ENCODE results near the gene ATXN1. TPM values are rescaled to one million over a fixed set of nuclear protein-coding genes. Genes with fewer than 3 reads are reported as not detected.

ATXN1 gene
- total and polyA plus RNA-seq, 2 of the 8 experiments (the other 6 are each of a cell fraction or from before 2014, with no cell fraction given) = 1.6 to 4.0 TPM

DNA sequence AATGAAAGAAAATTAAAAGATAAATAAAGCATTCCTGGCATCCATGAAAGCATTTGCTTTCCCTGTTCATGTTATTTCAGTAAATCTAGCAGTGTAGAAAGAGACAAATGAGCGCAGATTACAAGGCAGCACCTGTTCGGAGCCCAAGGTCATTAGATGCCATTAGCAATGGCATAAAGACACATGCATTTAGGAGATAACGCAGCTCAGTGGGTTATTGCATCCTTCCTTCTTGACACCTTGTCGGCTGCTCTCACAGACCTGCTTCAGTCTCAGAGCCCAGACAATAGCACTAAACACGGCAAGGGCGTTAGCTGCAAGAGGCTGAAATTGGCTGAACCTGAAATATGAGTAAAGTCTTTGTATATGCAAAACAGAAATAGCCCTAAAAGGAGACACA, 140.3 kb downstream of the ATXN1 start:
- no peak overlapping the region for H2BK5ac ChIP-seq (ENCODE audit: low read depth, low read length)
- H2AK5ac ChIP-seq (ENCODE audit: low read depth, low read length) = no peak overlapping the region
- no peak overlapping the region for H3K4me2 ChIP-seq (ENCODE audit: insufficient read depth in 1 of 2, low read depth in 2 of 2, low read length in 2 of 2)
- no peak overlapping the region for H2BK15ac ChIP-seq (ENCODE audit: low read length)
- H3K9me3 ChIP-seq (ENCODE audit: insufficient read depth in 2 of 2, low read depth in 1 of 2, low read length in 1 of 2) = no peaks in the 10 kb centered on the region
- no peak overlapping the region for H3K23ac ChIP-seq (ENCODE audit: insufficient read length)
- no peaks in the 10 kb centered on the region for H3K36me3 ChIP-seq (ENCODE audit: control insufficient read depth in 2 of 4, insufficient read depth in 4 of 4, low read length in 3 of 4)
- H4K20me1 ChIP-seq (replicated peaks in 1 of 2; ENCODE audit: control insufficient read depth in 1 of 2, insufficient read depth in 2 of 2, low read length in 2 of 2) = no peaks in the 10 kb centered on the region
- H2BK20ac ChIP-seq (ENCODE audit: low read length) = no peak overlapping the region
- no peak overlapping the region for H3K56ac ChIP-seq (replicated peaks; ENCODE audit: insufficient read length, low read depth, low read length)
- H2BK12ac ChIP-seq (ENCODE audit: low read depth, low read length) = no peak overlapping the region
- no peak overlapping the region for H4K5ac ChIP-seq (ENCODE audit: insufficient read length, low read depth, low read length)
- ChIA-PET CTCF (ENCODE audit: partially characterized antibody) (no interaction called here), POLR2A (ENCODE audit: partially characterized antibody) (interaction anchor here (0.8 kb wide), 1 partner anchor 15 kb away, joined by 3 read pairs; no protein-coding TSS in a partner anchor)
- no peak for DNase-seq (ENCODE audit: low read depth in 1 of 2, low spot score in 2 of 2)
- 65% methylated on average over 6 of the region's 6 CpGs; no CpG with 5 or more reads in 1 of the 2 experiments for WGBS, 2 experiments (ENCODE audit: extremely low coverage in 1 of 2, insufficient coverage in 1 of 2, insufficient read length in 1 of 2, insufficient replicate concordance in 2 of 2, low coverage in 1 of 2, low lambda C conversion rate in 2 of 2, missing lambda C conversion rate in 1 of 2)
- no peaks in the 10 kb centered on the region for H3K23me2 ChIP-seq (ENCODE audit: low read depth, low read length)
- H3K27me3 ChIP-seq (replicated peaks in 1 of 4; ENCODE audit: control insufficient read depth in 3 of 4, extremely low read depth in 1 of 4, insufficient read depth in 3 of 4, low read length in 3 of 4) = no peaks in the 10 kb centered on the region
- no peak overlapping the region for H2BK120ac ChIP-seq (replicated peaks; ENCODE audit: low read depth, low read length)
- H3K4me1 ChIP-seq (replicated peaks in 1 of 4; ENCODE audit: control insufficient read depth in 3 of 4, insufficient read depth in 4 of 4, low read length in 3 of 4) = no peaks in the 10 kb centered on the region
- TF ChIP-seq JUN (IDR thresholded peaks at IDR 0.05; ENCODE audit: low read depth, low read length) = no peak
- TF ChIP-seq, protein P1, sequence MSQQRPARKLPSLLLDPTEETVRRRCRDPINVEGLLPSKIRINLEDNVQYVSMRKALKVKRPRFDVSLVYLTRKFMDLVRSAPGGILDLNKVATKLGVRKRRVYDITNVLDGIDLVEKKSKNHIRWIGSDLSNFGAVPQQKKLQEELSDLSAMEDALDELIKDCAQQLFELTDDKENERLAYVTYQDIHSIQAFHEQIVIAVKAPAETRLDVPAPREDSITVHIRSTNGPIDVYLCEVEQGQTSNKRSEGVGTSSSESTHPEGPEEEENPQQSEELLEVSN (IDR thresholded peaks at IDR 0.05) = no peak
- no peak for TF ChIP-seq TBP (IDR thresholded peaks at IDR 0.05; ENCODE audit: low read depth, low read length)
- TF ChIP-seq RXRA (IDR thresholded peaks at IDR 0.05; ENCODE audit: insufficient read depth, low read depth, low read length) = no peak
- no peak for TF ChIP-seq CBX5 (IDR thresholded peaks at IDR 0.05; ENCODE audit: low read depth, low read length)
- TF ChIP-seq KDM1A (IDR thresholded peaks at IDR 0.05; ENCODE audit: borderline replicate concordance, low read length) = no peak
- TF ChIP-seq, protein P2, sequence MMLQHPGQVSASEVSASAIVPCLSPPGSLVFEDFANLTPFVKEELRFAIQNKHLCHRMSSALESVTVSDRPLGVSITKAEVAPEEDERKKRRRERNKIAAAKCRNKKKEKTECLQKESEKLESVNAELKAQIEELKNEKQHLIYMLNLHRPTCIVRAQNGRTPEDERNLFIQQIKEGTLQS (IDR thresholded peaks at IDR 0.05; ENCODE audit: insufficient read depth, low read depth, low read length) = no peak
- TF ChIP-seq POLR2AphosphoS5 (IDR thresholded peaks at IDR 0.05; ENCODE audit: low read depth, low read length) = no peak
- H3K79me2 ChIP-seq (ENCODE audit: control insufficient read depth in 1 of 2, insufficient read depth in 2 of 2, low read length in 2 of 2) = no peaks in the 10 kb centered on the region
- H3K79me1 ChIP-seq (ENCODE audit: low read depth, low read length) = no peaks in the 10 kb centered on the region
- no peak overlapping the region for H3K4ac ChIP-seq (replicated peaks; ENCODE audit: insufficient read length, low read depth, low read length)
- no peak overlapping the region for H4K91ac ChIP-seq (replicated peaks; ENCODE audit: insufficient read length, low read length)
- FAIRE-seq = no peak
- no peak overlapping the region for H3K4me3 ChIP-seq (ENCODE audit: extremely low read depth in 1 of 4, insufficient read depth in 2 of 4, low read depth in 3 of 4, low read length in 4 of 4)
- no peak overlapping the region for H4K8ac ChIP-seq (ENCODE audit: extremely low read depth, insufficient read depth, low read length)
- H3K18ac ChIP-seq (ENCODE audit: extremely low read depth, low read length) = no peak overlapping the region
- H3K14ac ChIP-seq (ENCODE audit: insufficient read length) = no peak overlapping the region
- no peak overlapping the region for H2AFZ ChIP-seq (ENCODE audit: low read length)
- H3K9ac ChIP-seq (replicated peaks in 1 of 4; ENCODE audit: extremely low read depth in 1 of 4, low read depth in 3 of 4, low read length in 3 of 4) = no peak overlapping the region
- no peak overlapping the region for H3K27ac ChIP-seq (ENCODE audit: low read depth, low read length)
